Embryonic facial prominence (tissue), 1 donor: Measurements from ENCODE around the gene ARFGEF2.
"Not testable (repeated sequence)": the region's sequence is repeated elsewhere in the genome, so short reads cannot be mapped to it uniquely, and the experiment has no call there.

Source experiments
- DNase-seq: peaks from one replicate; pipeline ENCODE4 v3.0.0-alpha.2; 2016; ENCODE audit errors: extremely low spot score

The ARFGEF2 gene

GRCh38 chr20:48999890-49000870 is 78.7 kb downstream of the ARFGEF2 start:
- DNase-seq, result no peak

GRCh38 chr20:49001741-49002140 is 80.2 kb downstream of the ARFGEF2 start:
- no peak for DNase-seq

- DNase-seq, result no peak
Observed at GRCh38 chr20:49006446-49006980, 85.0 kb downstream of the ARFGEF2 start.

GRCh38 chr20:49009899-49010631 is 88.6 kb downstream of the ARFGEF2 start:
- no peak for DNase-seq

GRCh38 chr20:49024220-49024619 is 102.7 kb downstream of the ARFGEF2 start:
- no peak for DNase-seq

- not testable (repeated sequence) for DNase-seq
Observed at GRCh38 chr20:49028177-49028576, 106.7 kb downstream of the ARFGEF2 start.

GRCh38 chr20:49028684-49029083 is 107.2 kb downstream of the ARFGEF2 start:
- DNase-seq, result no peak

- DNase-seq, result no peak
Observed at GRCh38 chr20:49029203-49029602, 107.7 kb downstream of the ARFGEF2 start.

GRCh38 chr20:49030954-49031619 is 109.6 kb downstream of the ARFGEF2 start:
- DNase-seq, result no peak

- no peak for DNase-seq
Observed at GRCh38 chr20:49032455-49032854, 110.9 kb downstream of the ARFGEF2 start.

- DNase-seq, result no peak
Observed at GRCh38 chr20:49034070-49034732, 112.7 kb downstream of the ARFGEF2 start.

GRCh38 chr20:49037962-49038387 is 116.5 kb downstream of the ARFGEF2 start:
- no peak for DNase-seq

GRCh38 chr20:49039854-49040253 is 118.3 kb downstream of the ARFGEF2 start:
- DNase-seq, result no peak

GRCh38 chr20:49043000-49043399 is 121.5 kb downstream of the ARFGEF2 start:
- no peak for DNase-seq

GRCh38 chr20:49045440-49046086 is 124.1 kb downstream of the ARFGEF2 start:
- DNase-seq, result no peak

GRCh38 chr20:49046087-49046900 is 124.8 kb downstream of the ARFGEF2 start, which contains the start of gene CSE1L:
CSE1L (plus strand) TSS chr20:49046312; CDS start chr20:49058464, 12,152 bp downstream.
- peak; percentile 86 for DNase-seq

- no peak for DNase-seq
Observed at GRCh38 chr20:49052334-49052733, 130.8 kb downstream of the ARFGEF2 start.

- DNase-seq, result no peak
Observed at GRCh38 chr20:49054056-49054643, 132.6 kb downstream of the ARFGEF2 start.

GRCh38 chr20:49063279-49063678 is 141.8 kb downstream of the ARFGEF2 start:
- no peak for DNase-seq
